Measurements from ENCODE around the gene SLC12A7.
"Not testable (repeated sequence)": the region's sequence is repeated elsewhere in the genome, so short reads cannot be mapped to it uniquely, and the experiment has no call there.

The SLC12A7 gene

GRCh38 chr5:1031306-1031959 is 80.4 kb downstream of the SLC12A7 start:
- no peak for DNase-seq

GRCh38 chr5:1030801-1031271 is 81.0 kb downstream of the SLC12A7 start:
- DNase-seq: no peak

- DNase-seq: no peak
These were observed 81.8 kb downstream of the SLC12A7 start for GRCh38 chr5:1029945-1030625.

- DNase-seq: no peak
These were observed 82.5 kb downstream of the SLC12A7 start for GRCh38 chr5:1029282-1029944.

GRCh38 chr5:1028481-1029281 is 83.2 kb downstream of the SLC12A7 start:
- no peak for DNase-seq

- DNase-seq: peak; percentile 12
These were observed 84.0 kb downstream of the SLC12A7 start for GRCh38 chr5:1027631-1028441.

GRCh38 chr5:1026700-1027621 is 84.9 kb downstream of the SLC12A7 start:
- no peak for DNase-seq

- not testable (repeated sequence) for DNase-seq
These were observed 89.9 kb downstream of the SLC12A7 start for GRCh38 chr5:1021969-1022336.

GRCh38 chr5:1021136-1021968 is 90.5 kb downstream of the SLC12A7 start:
- peak; percentile 17 for DNase-seq

GRCh38 chr5:1020452-1020961 is 91.4 kb downstream of the SLC12A7 start:
- DNase-seq: peak; percentile 27

- DNase-seq: no peak
These were observed 92.6 kb downstream of the SLC12A7 start for GRCh38 chr5:1019001-1019905.

GRCh38 chr5:1018596-1018995 is 93.3 kb downstream of the SLC12A7 start:
- DNase-seq: no peak

- DNase-seq: no peak
These were observed 94.0 kb downstream of the SLC12A7 start for GRCh38 chr5:1017691-1018455.

- no peak for DNase-seq
These were observed 94.8 kb downstream of the SLC12A7 start for GRCh38 chr5:1017056-1017455.

GRCh38 chr5:1016476-1016875 is 95.4 kb downstream of the SLC12A7 start:
- DNase-seq: no peak

GRCh38 chr5:1016036-1016435 is 95.8 kb downstream of the SLC12A7 start:
- no peak for DNase-seq

GRCh38 chr5:1015507-1015906 is 96.4 kb downstream of the SLC12A7 start:
- no peak for DNase-seq

GRCh38 chr5:1014781-1015221 is 97.1 kb downstream of the SLC12A7 start:
- DNase-seq: no peak

Data from activated CD4-positive, CD25-positive, alpha-beta regulatory T cell treated with anti-CD3 and anti-CD28 coated beads, Interleukin-2, amount 50 U/mL, for 72 hours (primary cell).